H9 (cell line): ENCODE data around the gene CLEC11A. TPM values are rescaled to one million over a fixed set of nuclear protein-coding genes. Genes with fewer than 3 reads are reported as not detected.

Experiments used
- DNase-seq: peaks from one replicate; pipeline ENCODE4 v3.0.0-alpha.2; 2017
- H2AFZ ChIP-seq: one replicate; pipeline ENCODE4 v1.6.1; 2013; ENCODE audit warnings: mild to moderate bottlenecking, low read length, control low read depth, moderate library complexity
- H2AK5ac ChIP-seq: 2 replicates; pipeline ENCODE4 v1.6.1; 2013; ENCODE audit warnings: low read length, control low read depth, mixed read lengths; ENCODE audit not compliant: insufficient read length
- H2BK120ac ChIP-seq: one replicate; pipeline ENCODE4 v1.6.1; 2013; ENCODE audit warnings: low read depth, mild to moderate bottlenecking, low read length, control low read depth, inconsistent platforms; ENCODE audit not compliant: poor library complexity, severe bottlenecking
- H2BK12ac ChIP-seq: 2 replicates; pipeline ENCODE4 v1.6.1; 2013; ENCODE audit warnings: low read length, control low read depth, mixed read lengths, low read depth; ENCODE audit not compliant: insufficient read length
- H2BK15ac ChIP-seq: 2 replicates; pipeline ENCODE4 v1.6.1; 2013; ENCODE audit warnings: low read depth, low read length, control low read depth
- H2BK20ac ChIP-seq: one replicate; pipeline ENCODE4 v1.6.1; 2013; ENCODE audit warnings: low read depth, mild to moderate bottlenecking, low read length, control low read depth, inconsistent platforms; ENCODE audit not compliant: poor library complexity, severe bottlenecking
- H2BK5ac ChIP-seq: 2 replicates; pipeline ENCODE4 v1.6.1; 2013; ENCODE audit warnings: low read length, control low read depth, mixed read lengths; ENCODE audit not compliant: insufficient read length
- H3K14ac ChIP-seq: 2 replicates; pipeline ENCODE4 v1.6.1; 2013; ENCODE audit warnings: low read length, control low read depth; ENCODE audit not compliant: insufficient read depth
- H3K18ac ChIP-seq: 2 replicates; pipeline ENCODE4 v1.6.1; 2013; ENCODE audit warnings: low read depth, mild to moderate bottlenecking, mixed read lengths, low read length, control low read depth; ENCODE audit not compliant: insufficient read length
- H3K23ac ChIP-seq: 2 replicates; pipeline ENCODE4 v1.6.1; 2013; ENCODE audit warnings: low read length, control low read depth, mixed read lengths, low read depth; ENCODE audit not compliant: insufficient read length
- H3K23me2 ChIP-seq: 2 replicates; pipeline ENCODE4 v1.6.1; 2013; ENCODE audit warnings: low read depth, mild to moderate bottlenecking, mixed read lengths, low read length, control low read depth; ENCODE audit not compliant: insufficient read length, poor library complexity, severe bottlenecking
- H3K27ac ChIP-seq: 2 replicates; pipeline ENCODE4 v1.5.1; 2013; ENCODE audit warnings: low read length, control low read depth, mixed read lengths, low read depth; ENCODE audit not compliant: insufficient read length
- H3K27me3 ChIP-seq: 2 replicates; pipeline ENCODE4 v1.6.1; 2013; ENCODE audit warnings: low read length, control low read depth, inconsistent platforms; ENCODE audit not compliant: insufficient read depth
- H3K4ac ChIP-seq: 2 replicates; pipeline ENCODE4 v1.6.1; 2013; ENCODE audit warnings: low read depth, mild to moderate bottlenecking, control low read depth, inconsistent platforms, low read length, moderate library complexity
- H3K4me1 ChIP-seq: 2 replicates; pipeline ENCODE4 v1.6.1; 2013; ENCODE audit warnings: low read length, control low read depth, inconsistent platforms; ENCODE audit not compliant: insufficient read depth
- H3K4me2 ChIP-seq: 2 replicates; pipeline ENCODE4 v1.6.1; 2013; ENCODE audit warnings: low read length, control low read depth, mixed read lengths; ENCODE audit not compliant: insufficient read length, insufficient read depth
- H3K56ac ChIP-seq: 2 replicates; pipeline ENCODE4 v1.6.1; 2013; ENCODE audit warnings: low read depth, mild to moderate bottlenecking, mixed read lengths, low read length, control low read depth; ENCODE audit not compliant: insufficient read length
- H3K79me1 ChIP-seq: 2 replicates; pipeline ENCODE4 v1.6.1; 2013; ENCODE audit warnings: low read depth, mild to moderate bottlenecking, moderate library complexity, low read length, control low read depth, inconsistent platforms; ENCODE audit not compliant: insufficient read depth, poor library complexity, severe bottlenecking
- H3K79me2 ChIP-seq: 2 replicates; pipeline ENCODE4 v1.6.1; 2013; ENCODE audit warnings: low read length, control low read depth, inconsistent platforms; ENCODE audit not compliant: insufficient read depth
- H3K9ac ChIP-seq: 2 replicates; pipeline ENCODE4 v1.6.1; 2013; ENCODE audit warnings: low read length, control low read depth, mixed read lengths; ENCODE audit not compliant: insufficient read length; ENCODE audit errors: extremely low read depth
- H3K9me3 ChIP-seq: one replicate; pipeline ENCODE4 v1.6.1; 2013; ENCODE audit warnings: low read depth, low read length, inconsistent platforms; ENCODE audit not compliant: control insufficient read depth
- H3T11ph ChIP-seq: one replicate; pipeline ENCODE4 v1.6.1; 2013; ENCODE audit warnings: mild to moderate bottlenecking, low read length, control low read depth, inconsistent platforms
- H4K20me1 ChIP-seq: one replicate; pipeline ENCODE4 v1.6.1; 2013; ENCODE audit not compliant: control insufficient read depth, insufficient read length, insufficient read depth
- H4K5ac ChIP-seq: 2 replicates; pipeline ENCODE4 v1.6.1; 2013; ENCODE audit warnings: low read depth, mild to moderate bottlenecking, mixed read lengths, low read length, control low read depth; ENCODE audit not compliant: insufficient read length
- H4K8ac ChIP-seq: replicated peaks from 2 replicates; pipeline ENCODE4 v1.6.1; 2013; ENCODE audit warnings: low read length, control low read depth, mixed read lengths, low read depth; ENCODE audit not compliant: insufficient read length
- H4K91ac ChIP-seq: 2 replicates; pipeline ENCODE4 v1.6.1; 2013; ENCODE audit warnings: low read depth, mild to moderate bottlenecking, moderate library complexity, mixed read lengths, low read length, control low read depth; ENCODE audit not compliant: insufficient read length
- H3K27ac Mint-ChIP-seq, 3 experiments: 2 replicates in 2 of 3; 3 replicates in 1 of 3; pipeline ENCODE4 v1.8.0; 2020 to 2021; ENCODE audit warnings: mixed read lengths in 3 of 3, mild to moderate bottlenecking in 1 of 3, moderate library complexity in 1 of 3
- H3K27me3 Mint-ChIP-seq: 2 replicates; pipeline ENCODE4 v1.8.0; 2021; ENCODE audit warnings: low read depth, mild to moderate bottlenecking, moderate library complexity, mixed read lengths
- H3K36me3 Mint-ChIP-seq, 3 experiments: 2 replicates in 2 of 3; 3 replicates in 1 of 3; pipeline ENCODE4 v1.8.0; 2020 to 2021; ENCODE audit warnings: low read depth in 3 of 3, mixed read lengths in 3 of 3; ENCODE audit not compliant: insufficient read depth in 1 of 3
- H3K4me1 Mint-ChIP-seq, 2 experiments: 2 replicates each; pipeline ENCODE4 v1.8.0; 2020; ENCODE audit warnings: mixed read lengths in 2 of 2
- H3K4me3 Mint-ChIP-seq, 2 experiments: 2 replicates in 1 of 2; 3 replicates in 1 of 2; pipeline ENCODE4 v1.8.0; 2020 to 2021; ENCODE audit warnings: mild to moderate bottlenecking in 2 of 2, mixed read lengths in 2 of 2, moderate library complexity in 1 of 2
- H3K9me3 Mint-ChIP-seq, 2 experiments: 2 replicates in 1 of 2; 3 replicates in 1 of 2; pipeline ENCODE4 v1.8.0; 2020; ENCODE audit warnings: mild to moderate bottlenecking in 2 of 2, mixed read lengths in 2 of 2, moderate library complexity in 1 of 2
- CTCF ChIP-seq: fragments of 200-600 bp; sonication (generic); conservative IDR thresholded peaks from 3 replicates; pipeline ENCODE4 v1.8.0; 2021; ENCODE audit warnings: antibody characterized with exemption, mild to moderate bottlenecking
- WGBS: extraction: QIAGEN DNeasy Blood & Tissue Kit; methylation state at CpG from one replicate; pipeline ENCODE4 v1.1.7; 2013; ENCODE audit warnings: missing lambda C conversion rate, low lambda C conversion rate, mixed read lengths; ENCODE audit not compliant: insufficient read length; ENCODE audit errors: extremely low coverage; 5-methylcytosine and 5-hydroxymethylcytosine counted together
- total RNA-seq: library from RNA; stranded (reverse); gene quantifications from 2 replicates; pipeline ENCODE4 v1.2.1, GENCODE V29; 2021

The CLEC11A gene
- total RNA-seq, 1 experiment from 2014 or later = 3.9 TPM

- Histone ChIP-seq H2BK5ac (no peak overlapping the region), H4K8ac (no peak overlapping the region), H2AK5ac (no peak overlapping the region), H4K5ac (no peak overlapping the region), H3K79me2 (no peaks in the 10 kb centered on the region), H3K14ac (no peak overlapping the region), H2BK12ac (no peak overlapping the region), H2AFZ (no peak overlapping the region), H3K23me2 (no peaks in the 10 kb centered on the region), H3K9me3 (no peaks in the 10 kb centered on the region), H3K9ac (no peak overlapping the region), H3K79me1 (no peaks in the 10 kb centered on the region), H2BK20ac (no peak overlapping the region), H4K20me1 (no peaks in the 10 kb centered on the region), H2BK120ac (no peak overlapping the region), H4K91ac (no peak overlapping the region), H2BK15ac (no peak overlapping the region), H3K4me2 (no peak overlapping the region), H3T11ph (no peak overlapping the region), H3K56ac (no peak overlapping the region), H3K27me3 (peaks cover 13% of the 10 kb centered on the region; the same call in 1 of the 2 replicates), H3K4ac (no peak overlapping the region), H3K18ac (no peak overlapping the region), H3K27ac (no peak overlapping the region), H3K4me1 (0 out of 2 replicates have a peak, but pooled peaks cover 3% of the 10 kb centered on the region), H3K23ac (no peak overlapping the region)
- no peak for DNase-seq
- Mint-ChIP-seq H3K9me3 (no peaks in the 10 kb centered on the region), H3K36me3 (no peaks in the 10 kb centered on the region), H3K27me3 (peaks cover 82% of the 10 kb centered on the region), H3K4me1 (peaks cover 6 to 16% of the 10 kb centered on the region in 2 experiments), H3K27ac (no peak overlapping the region), H3K4me3 (no peak overlapping the region)
- no peak for TF ChIP-seq CTCF
- no CpG with 5 or more reads among the region's 47 CpGs for WGBS
Observed at GRCh38 chr19:50702871-50703829, 20.0 kb upstream of the CLEC11A start.
